Stomach (tissue), 4 donors: ENCODE results near the gene CADPS.

ENCODE experiments used
- EP300 ChIP-seq: sonication (generic); formaldehyde crosslinking; IDR thresholded peaks from one replicate; pipeline ENCODE4 v1.6.1; 2017; ENCODE audit warnings: antibody characterized with exemption
- POLR2A ChIP-seq, 4 donors: fragments of 450-650 bp; IDR thresholded peaks; one replicate each; pipeline ENCODE4 v1.6.1; 2016; ENCODE audit warnings: antibody characterized with exemption in 4 of 4, control low read depth in 2 of 4, mild to moderate bottlenecking in 1 of 4, moderate library complexity in 1 of 4
- POLR2AphosphoS5 ChIP-seq, 3 donors: sonication (generic); formaldehyde crosslinking; IDR thresholded peaks; one replicate each; pipeline ENCODE4 v1.6.1; 2016; ENCODE audit warnings: antibody characterized with exemption in 3 of 3
- TF ChIP-seq, protein P1 (sequence below), 7 experiments: fragments of 450-650 bp in 4 of 7; fragments of 200-600 bp in 3 of 7; sonication (generic) in 3 of 7; IDR thresholded peaks; one replicate each; pipeline ENCODE4 v1.5.1; 2016 to 2019; ENCODE audit warnings: antibody characterized with exemption in 7 of 7, control low read depth in 2 of 7, mild to moderate bottlenecking in 1 of 7

DNA sequence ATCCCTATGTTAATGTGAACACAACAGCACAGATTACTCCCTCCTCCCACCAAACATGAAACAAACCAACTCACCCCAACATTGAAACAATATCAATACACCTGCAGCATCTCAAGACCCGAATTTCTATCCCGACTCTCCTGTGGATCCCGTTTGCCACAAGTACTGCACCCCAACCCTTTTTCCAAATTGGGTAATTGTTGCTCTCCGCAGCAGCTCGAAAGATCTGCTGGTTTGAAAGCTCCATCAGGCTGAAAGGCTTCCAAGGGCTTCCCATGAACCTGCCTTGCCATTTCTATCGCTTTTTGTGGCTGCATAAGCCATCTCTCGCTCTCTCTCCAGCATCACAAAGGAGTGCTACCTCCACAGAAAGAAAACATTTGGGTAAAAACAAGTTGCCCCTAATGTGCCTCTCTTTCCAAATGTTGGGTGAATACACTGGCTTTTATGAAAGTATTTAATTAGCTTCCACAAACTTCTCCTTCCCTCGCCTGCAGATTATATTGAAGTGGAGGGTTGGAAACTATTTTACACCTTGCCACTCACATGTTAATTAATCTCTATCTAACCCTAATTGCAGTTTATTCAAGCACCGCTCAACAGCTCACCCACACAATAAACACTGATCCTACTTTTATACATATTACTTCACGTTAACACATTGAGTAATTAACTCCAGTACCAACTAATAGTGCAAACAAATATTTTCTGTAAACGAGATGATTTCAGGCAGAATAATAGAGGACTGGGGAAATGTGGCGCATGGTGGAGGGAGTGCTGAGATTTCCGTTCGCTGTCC, 499.4 kb downstream of the CADPS start:
- no peak for TF ChIP-seq POLR2A (IDR thresholded peaks at IDR 0.05)
- no peak for TF ChIP-seq EP300
- TF ChIP-seq, protein P1, sequence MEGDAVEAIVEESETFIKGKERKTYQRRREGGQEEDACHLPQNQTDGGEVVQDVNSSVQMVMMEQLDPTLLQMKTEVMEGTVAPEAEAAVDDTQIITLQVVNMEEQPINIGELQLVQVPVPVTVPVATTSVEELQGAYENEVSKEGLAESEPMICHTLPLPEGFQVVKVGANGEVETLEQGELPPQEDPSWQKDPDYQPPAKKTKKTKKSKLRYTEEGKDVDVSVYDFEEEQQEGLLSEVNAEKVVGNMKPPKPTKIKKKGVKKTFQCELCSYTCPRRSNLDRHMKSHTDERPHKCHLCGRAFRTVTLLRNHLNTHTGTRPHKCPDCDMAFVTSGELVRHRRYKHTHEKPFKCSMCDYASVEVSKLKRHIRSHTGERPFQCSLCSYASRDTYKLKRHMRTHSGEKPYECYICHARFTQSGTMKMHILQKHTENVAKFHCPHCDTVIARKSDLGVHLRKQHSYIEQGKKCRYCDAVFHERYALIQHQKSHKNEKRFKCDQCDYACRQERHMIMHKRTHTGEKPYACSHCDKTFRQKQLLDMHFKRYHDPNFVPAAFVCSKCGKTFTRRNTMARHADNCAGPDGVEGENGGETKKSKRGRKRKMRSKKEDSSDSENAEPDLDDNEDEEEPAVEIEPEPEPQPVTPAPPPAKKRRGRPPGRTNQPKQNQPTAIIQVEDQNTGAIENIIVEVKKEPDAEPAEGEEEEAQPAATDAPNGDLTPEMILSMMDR (IDR thresholded peaks at IDR 0.05), result no peak
- no peak for TF ChIP-seq POLR2AphosphoS5 (IDR thresholded peaks at IDR 0.05)
